BE2C (cell line): ENCODE results near the gene SMLR1.

Experiments
- DNase-seq: peaks from one replicate; pipeline ENCODE4 v3.0.0-alpha.2; 2020
- H3K27me3 ChIP-seq: fragments of 250-450 bp; sonication (Bioruptor Pico); 2 replicates; pipeline ENCODE4 v1.5.1; 2020; ENCODE audit warnings: mild to moderate bottlenecking
- H3K36me3 ChIP-seq: fragments of 250-450 bp; sonication (Bioruptor Pico); 2 replicates; pipeline ENCODE4 v1.5.1; 2020; ENCODE audit warnings: mild to moderate bottlenecking
- H3K4me1 ChIP-seq: fragments of 250-450 bp; sonication (Bioruptor Pico); 2 replicates; pipeline ENCODE4 v1.5.1; 2020
- H3K4me3 ChIP-seq: 2 replicates; pipeline ENCODE4 v1.5.1; 2011; ENCODE audit warnings: low read depth, low read length
- H3K9me3 ChIP-seq: fragments of 250-450 bp; sonication (Bioruptor Pico); 2 replicates; pipeline ENCODE4 v1.5.1; 2020
- TF ChIP-seq, protein P1 (sequence below): IDR thresholded peaks from 2 replicates; pipeline ENCODE4 v1.5.1; 2012; ENCODE audit warnings: mild to moderate bottlenecking, low read depth, low read length

The SMLR1 gene

DNA sequence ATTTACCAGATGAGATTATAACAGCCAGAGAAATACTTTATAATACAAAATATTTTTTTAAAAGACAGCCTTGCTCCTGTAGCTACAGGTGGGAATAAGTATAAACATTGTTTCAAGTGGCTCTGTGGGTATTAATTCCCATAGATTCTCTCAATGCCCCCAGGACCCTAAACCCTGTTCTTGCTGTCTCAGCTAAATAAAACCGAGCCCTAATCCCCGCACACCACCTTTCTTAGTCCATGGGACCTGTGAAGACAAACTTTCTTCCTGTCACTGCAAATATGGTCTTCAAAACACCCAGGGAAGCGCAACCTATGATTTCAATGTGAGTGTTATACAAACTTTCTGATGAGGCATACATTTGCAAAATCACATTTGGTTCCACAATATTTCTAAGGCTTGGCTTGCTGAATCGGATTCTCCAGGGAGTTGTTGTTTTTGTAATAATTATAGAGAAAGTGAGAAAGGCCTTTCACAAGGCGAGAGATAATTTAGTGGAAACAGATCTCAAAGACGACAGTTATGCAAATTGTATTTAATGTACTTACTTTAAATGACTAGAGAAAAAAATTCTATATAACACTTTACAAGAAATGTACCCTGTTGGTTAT, 11.1 kb downstream of the SMLR1 start:
- no peak for DNase-seq
- no peaks in the 10 kb centered on the region for H3K36me3 ChIP-seq
- TF ChIP-seq, protein P1, sequence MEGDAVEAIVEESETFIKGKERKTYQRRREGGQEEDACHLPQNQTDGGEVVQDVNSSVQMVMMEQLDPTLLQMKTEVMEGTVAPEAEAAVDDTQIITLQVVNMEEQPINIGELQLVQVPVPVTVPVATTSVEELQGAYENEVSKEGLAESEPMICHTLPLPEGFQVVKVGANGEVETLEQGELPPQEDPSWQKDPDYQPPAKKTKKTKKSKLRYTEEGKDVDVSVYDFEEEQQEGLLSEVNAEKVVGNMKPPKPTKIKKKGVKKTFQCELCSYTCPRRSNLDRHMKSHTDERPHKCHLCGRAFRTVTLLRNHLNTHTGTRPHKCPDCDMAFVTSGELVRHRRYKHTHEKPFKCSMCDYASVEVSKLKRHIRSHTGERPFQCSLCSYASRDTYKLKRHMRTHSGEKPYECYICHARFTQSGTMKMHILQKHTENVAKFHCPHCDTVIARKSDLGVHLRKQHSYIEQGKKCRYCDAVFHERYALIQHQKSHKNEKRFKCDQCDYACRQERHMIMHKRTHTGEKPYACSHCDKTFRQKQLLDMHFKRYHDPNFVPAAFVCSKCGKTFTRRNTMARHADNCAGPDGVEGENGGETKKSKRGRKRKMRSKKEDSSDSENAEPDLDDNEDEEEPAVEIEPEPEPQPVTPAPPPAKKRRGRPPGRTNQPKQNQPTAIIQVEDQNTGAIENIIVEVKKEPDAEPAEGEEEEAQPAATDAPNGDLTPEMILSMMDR = no peak
- H3K4me3 ChIP-seq = no peak overlapping the region
- H3K4me1 ChIP-seq = no peaks in the 10 kb centered on the region
- no peaks in the 10 kb centered on the region for H3K27me3 ChIP-seq
- H3K9me3 ChIP-seq = no peaks in the 10 kb centered on the region

DNA sequence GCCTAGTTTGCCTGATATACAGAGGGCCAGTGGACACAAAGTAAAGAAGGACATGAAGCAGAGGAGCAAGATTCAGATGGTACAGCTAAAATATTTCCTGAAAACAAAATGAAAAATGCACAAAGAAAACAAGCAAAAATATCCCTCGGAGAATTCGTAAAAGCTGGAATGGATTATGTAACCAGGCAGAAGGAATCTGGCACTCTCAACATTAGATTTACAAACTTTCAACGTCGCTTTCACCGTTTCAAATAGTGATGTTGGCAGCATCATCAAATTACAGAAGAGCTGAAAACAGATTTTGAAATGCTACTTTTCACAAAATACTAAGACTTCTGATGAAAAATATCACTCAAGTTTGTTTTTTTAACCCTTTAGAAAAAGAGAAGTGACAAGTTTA, 11.7 kb downstream of the SMLR1 start:
- DNase-seq = no peak
- no peaks in the 10 kb centered on the region for H3K27me3 ChIP-seq
- no peak overlapping the region for H3K4me3 ChIP-seq
- no peaks in the 10 kb centered on the region for H3K9me3 ChIP-seq
- TF ChIP-seq, protein P1 = no peak
- no peaks in the 10 kb centered on the region for H3K4me1 ChIP-seq
- no peaks in the 10 kb centered on the region for H3K36me3 ChIP-seq

DNA sequence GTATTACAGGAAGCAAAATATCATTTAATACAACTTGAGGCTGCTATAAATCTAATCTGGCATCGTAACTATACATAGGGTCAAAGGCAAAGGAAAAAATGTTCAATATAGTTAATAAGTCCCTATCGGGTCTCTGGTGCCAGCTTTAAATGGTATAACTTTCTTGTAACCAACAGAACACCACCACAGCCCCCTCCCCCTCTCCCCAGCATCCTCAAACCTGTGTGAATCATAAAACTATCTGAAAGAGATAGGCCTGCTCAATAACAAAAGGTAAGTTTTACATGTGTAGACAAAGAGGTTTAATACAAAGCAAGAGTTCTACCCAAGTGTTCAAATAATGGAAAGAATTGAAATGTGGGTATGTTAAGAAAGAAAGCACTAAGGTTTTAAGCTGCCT, 12.2 kb downstream of the SMLR1 start:
- TF ChIP-seq, protein P1 = no peak
- H3K27me3 ChIP-seq = no peaks in the 10 kb centered on the region
- no peak overlapping the region for H3K4me3 ChIP-seq
- DNase-seq = no peak
- H3K4me1 ChIP-seq = no peaks in the 10 kb centered on the region
- H3K36me3 ChIP-seq = no peaks in the 10 kb centered on the region
- H3K9me3 ChIP-seq = no peaks in the 10 kb centered on the region

DNA sequence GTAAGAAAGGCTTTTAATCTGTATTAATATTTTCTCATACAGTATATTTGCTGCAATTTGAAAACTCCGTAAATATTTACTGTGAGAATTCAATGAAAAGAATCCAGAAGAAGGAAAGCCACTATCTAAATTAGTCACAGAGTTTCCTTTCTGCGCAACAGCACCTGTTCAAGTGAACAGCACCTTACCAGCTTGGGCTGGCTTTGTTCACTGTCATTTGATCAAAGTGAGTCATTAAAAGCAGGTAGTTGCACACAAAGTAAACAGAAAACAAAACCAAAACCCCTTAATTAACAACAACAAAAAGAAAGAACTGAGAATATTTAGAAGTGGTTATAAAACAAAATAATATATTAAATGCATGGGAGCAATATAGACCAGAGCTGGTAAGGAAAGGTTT, 12.8 kb downstream of the SMLR1 start:
- no peak for DNase-seq
- H3K9me3 ChIP-seq = no peaks in the 10 kb centered on the region
- H3K36me3 ChIP-seq = no peaks in the 10 kb centered on the region
- no peaks in the 10 kb centered on the region for H3K4me1 ChIP-seq
- H3K27me3 ChIP-seq = no peaks in the 10 kb centered on the region
- H3K4me3 ChIP-seq = no peak overlapping the region
- TF ChIP-seq, protein P1 = no peak

DNA sequence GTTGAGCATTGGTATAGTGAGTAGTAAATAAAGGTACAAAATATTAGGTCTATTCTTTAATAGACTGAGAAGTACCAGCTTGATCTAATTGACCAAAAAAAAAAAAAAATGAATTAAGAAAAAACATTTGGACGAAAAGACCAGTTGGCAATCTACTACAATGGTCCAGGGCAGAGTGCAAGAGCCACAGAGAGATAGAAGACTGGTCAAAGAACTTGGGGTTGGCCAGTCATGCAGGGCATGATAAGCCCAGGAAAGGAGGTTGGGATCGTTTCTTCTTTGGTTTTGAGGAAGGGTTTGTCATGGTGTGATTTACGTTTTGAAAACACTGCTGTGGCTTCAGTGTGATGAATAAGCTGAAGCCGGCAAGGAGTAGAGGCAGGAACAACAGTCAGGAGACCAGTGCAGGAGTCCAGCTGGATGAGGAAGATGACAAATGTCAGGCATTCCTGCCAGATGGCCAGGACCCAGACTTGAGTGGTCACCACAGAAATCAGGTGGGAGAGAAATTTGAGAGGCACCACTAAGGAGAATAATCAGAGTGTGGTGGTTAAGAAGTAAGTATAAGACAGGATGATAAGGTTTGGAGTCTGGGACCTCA, 14.0 kb downstream of the SMLR1 start:
- no peaks in the 10 kb centered on the region for H3K36me3 ChIP-seq
- H3K9me3 ChIP-seq = no peaks in the 10 kb centered on the region
- H3K27me3 ChIP-seq = no peaks in the 10 kb centered on the region
- DNase-seq = no peak
- no peak overlapping the region for H3K4me3 ChIP-seq
- H3K4me1 ChIP-seq = no peaks in the 10 kb centered on the region
- TF ChIP-seq, protein P1 = no peak

DNA sequence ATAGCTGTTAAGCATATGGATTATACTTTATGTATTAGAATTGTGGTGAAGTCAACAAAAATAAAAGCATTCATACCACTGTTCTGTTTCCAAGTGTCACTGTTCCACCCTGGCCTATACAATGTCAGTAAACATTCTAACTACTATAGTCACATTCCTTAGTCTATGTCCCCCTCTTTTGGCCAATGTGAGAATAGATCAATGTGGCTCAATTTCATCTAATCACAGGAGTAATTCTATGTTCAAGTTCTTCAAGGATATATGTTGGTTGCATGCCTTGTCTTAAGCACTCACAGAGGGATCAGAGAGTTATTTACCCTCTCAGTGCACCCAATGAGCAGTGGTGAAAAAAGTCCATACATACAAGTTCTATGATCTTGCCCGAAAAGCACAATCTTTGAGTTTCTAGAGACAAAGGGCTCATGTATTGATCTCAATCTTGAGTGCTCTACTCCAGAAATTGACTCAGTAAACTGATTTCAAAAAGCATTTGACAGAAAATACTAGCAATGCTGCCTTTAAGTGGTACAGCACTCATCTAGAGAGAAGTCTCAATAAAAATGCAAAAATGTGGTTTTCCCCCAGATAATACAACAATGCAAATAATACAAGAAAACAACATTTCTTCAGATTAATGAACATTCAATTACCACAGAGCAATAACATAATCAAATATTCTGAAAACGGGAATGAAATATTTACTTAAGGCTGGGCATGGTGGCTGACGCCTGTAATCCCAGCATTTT, 16.5 kb downstream of the SMLR1 start:
- no peaks in the 10 kb centered on the region for H3K9me3 ChIP-seq
- H3K4me3 ChIP-seq = no peak overlapping the region
- TF ChIP-seq, protein P1 = peak; percentile 42
- H3K36me3 ChIP-seq = no peaks in the 10 kb centered on the region
- DNase-seq = no peak
- no peaks in the 10 kb centered on the region for H3K27me3 ChIP-seq
- H3K4me1 ChIP-seq = no peaks in the 10 kb centered on the region
